Right atrium auricular region (tissue), 2 donors: ENCODE measurements around the gene CIP2A. TPM values are rescaled to one million over a fixed set of nuclear protein-coding genes. Genes with fewer than 3 reads are reported as not detected.

Experiments
- DNase-seq: peaks from one replicate; pipeline ENCODE4 v3.0.0-alpha.2; 2019; ENCODE audit warnings: low spot score
- H3K27ac ChIP-seq, 2 donors: fragments of 200-600 bp; sonication (generic); 1 replicate in 1 of 2; 2 replicates in 1 of 2; pipeline ENCODE4 v1.5.1; 2016 to 2019
- H3K27me3 ChIP-seq, 2 donors: fragments of 200-600 bp; sonication (generic); one replicate each; pipeline versions ENCODE4 v1.5.1 to v1.6.0; 2017 to 2019
- H3K36me3 ChIP-seq: fragments of 200-600 bp; sonication (generic); one replicate; pipeline ENCODE4 v1.5.1; 2016
- H3K4me1 ChIP-seq, 2 donors: fragments of 200-600 bp; sonication (generic); one replicate each; pipeline versions ENCODE4 v1.5.1 to v1.6.0; 2017 to 2019
- H3K4me3 ChIP-seq, 2 donors: fragments of 200-600 bp; sonication (generic); 1 replicate in 1 of 2; 2 replicates in 1 of 2; pipeline ENCODE4 v1.5.1; 2017 to 2019; ENCODE audit warnings: mild to moderate bottlenecking in 1 of 2, moderate library complexity in 1 of 2
- H3K9me3 ChIP-seq, 2 donors: fragments of 200-600 bp; sonication (generic); one replicate each; pipeline ENCODE4 v1.5.1; 2019
- total RNA-seq, 2 donors: library from RNA; depleted of rRNA; stranded (reverse); fragments of >200 nt; gene quantifications; one replicate each; pipeline ENCODE4 v1.1.0, GENCODE V29; 2016
- TF ChIP-seq, protein P1 (sequence below), 2 donors: fragments of 200-600 bp; sonication (generic); IDR thresholded peaks; one replicate each; pipeline ENCODE4 v1.5.1; 2019; ENCODE audit warnings: antibody characterized with exemption in 2 of 2

Gene CIP2A
- total RNA-seq, 2 donors from 2014 or later, result 0.83 to 2.9 TPM

DNA sequence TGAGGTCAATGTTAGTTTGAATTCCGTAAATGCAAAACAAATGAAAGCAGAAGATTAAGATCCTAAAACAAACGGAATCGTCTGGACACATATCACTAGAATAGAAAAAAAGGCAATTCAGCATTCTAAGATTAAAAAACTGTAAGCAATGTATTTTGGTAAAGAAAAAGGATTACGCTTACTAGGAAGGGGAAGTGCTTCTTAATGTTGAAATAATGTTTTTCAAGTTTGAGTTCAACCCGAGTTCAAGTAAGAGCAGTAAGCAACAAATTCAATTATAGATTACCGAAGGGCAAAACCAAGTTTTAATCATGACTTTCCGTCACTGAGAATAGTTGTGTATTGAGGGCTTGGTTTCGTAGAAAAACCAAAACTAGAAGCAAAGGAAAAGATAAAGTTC is 637 bp downstream of the CIP2A start:
- Histone ChIP-seq H3K27ac (peak overlapping the region in 1 of 2 donors; percentile 90), H3K27me3 (no peaks in the 10 kb centered on the region), H3K9me3 (no peaks in the 10 kb centered on the region), H3K4me1 (peaks cover 0 to 18% of the 10 kb centered on the region in 2 donors), H3K4me3 (peak overlapping the region; percentile 63 to 73), H3K36me3 (no peaks in the 10 kb centered on the region)
- no peak for DNase-seq
- TF ChIP-seq, protein P1, sequence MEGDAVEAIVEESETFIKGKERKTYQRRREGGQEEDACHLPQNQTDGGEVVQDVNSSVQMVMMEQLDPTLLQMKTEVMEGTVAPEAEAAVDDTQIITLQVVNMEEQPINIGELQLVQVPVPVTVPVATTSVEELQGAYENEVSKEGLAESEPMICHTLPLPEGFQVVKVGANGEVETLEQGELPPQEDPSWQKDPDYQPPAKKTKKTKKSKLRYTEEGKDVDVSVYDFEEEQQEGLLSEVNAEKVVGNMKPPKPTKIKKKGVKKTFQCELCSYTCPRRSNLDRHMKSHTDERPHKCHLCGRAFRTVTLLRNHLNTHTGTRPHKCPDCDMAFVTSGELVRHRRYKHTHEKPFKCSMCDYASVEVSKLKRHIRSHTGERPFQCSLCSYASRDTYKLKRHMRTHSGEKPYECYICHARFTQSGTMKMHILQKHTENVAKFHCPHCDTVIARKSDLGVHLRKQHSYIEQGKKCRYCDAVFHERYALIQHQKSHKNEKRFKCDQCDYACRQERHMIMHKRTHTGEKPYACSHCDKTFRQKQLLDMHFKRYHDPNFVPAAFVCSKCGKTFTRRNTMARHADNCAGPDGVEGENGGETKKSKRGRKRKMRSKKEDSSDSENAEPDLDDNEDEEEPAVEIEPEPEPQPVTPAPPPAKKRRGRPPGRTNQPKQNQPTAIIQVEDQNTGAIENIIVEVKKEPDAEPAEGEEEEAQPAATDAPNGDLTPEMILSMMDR (IDR thresholded peaks at IDR 0.05), result no peak

DNA sequence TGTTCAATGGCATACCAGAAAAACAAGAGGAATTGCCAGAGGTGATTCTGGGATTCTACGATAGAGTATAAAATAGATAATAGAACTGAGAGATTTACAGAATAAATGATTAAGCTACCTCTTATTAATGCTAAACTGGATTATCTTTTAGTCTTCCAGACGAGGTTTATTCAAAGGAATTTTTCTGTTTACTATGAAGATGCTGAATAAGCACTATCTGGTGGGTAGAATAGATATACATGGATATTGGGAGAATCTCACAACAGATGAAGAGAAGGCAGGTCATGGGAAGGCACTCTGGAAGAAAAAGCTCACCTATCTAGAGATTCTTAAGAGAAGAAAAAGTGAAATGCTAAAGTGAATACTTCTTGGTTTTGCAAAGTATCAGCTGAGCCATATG is 11.2 kb downstream of the CIP2A start:
- Histone ChIP-seq H3K4me3 (no peak overlapping the region), H3K36me3 (no peaks in the 10 kb centered on the region), H3K27me3 (no peaks in the 10 kb centered on the region), H3K4me1 (no peaks in the 10 kb centered on the region), H3K27ac (no peak overlapping the region), H3K9me3 (no peaks in the 10 kb centered on the region)
- TF ChIP-seq, protein P1 (IDR thresholded peaks at IDR 0.05), result no peak
- DNase-seq, result no peak

DNA sequence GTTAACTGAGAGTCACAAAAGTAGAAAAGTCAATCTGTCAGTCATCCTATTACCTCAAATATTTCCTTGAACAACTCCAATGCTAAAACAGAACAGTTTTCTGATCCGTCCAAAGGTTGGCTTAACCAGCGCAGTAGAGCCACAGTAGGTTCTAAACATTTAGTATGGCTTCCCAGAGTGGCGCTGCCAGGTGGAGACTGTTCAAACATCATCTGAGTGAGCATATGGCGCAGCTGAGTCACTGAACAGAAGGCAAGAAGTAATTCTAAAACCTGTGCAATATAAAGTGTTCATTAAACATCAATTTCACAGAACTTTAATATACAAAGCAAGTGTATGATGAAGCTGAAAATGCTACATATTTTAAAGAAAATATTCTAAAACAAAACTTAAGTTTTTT is 19.9 kb downstream of the CIP2A start:
- Histone ChIP-seq H3K9me3 (no peaks in the 10 kb centered on the region), H3K4me3 (no peak overlapping the region), H3K36me3 (no peaks in the 10 kb centered on the region), H3K27ac (no peak overlapping the region), H3K27me3 (no peaks in the 10 kb centered on the region), H3K4me1 (no peaks in the 10 kb centered on the region)
- DNase-seq, result no peak
- TF ChIP-seq, protein P1 (IDR thresholded peaks at IDR 0.05), result no peak

DNA sequence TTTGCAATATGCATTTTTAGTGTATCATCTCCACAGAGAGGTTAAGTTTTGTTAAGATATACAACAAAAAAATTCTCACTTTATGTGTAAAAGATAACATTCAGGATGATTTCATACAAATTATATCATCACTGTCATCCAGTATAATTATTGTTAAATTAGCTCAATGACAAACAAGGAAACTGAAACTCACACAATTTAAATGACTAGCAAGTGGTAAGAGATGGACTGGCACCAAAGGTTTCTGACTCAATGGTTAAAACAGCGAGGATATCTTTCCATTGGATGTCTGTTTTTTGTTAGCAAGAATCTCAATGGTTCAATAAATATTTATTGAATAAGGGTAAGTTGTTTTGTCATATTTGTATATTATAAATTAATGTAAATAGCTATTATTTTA is 22.6 kb downstream of the CIP2A start:
- H3K27ac ChIP-seq, result no peak overlapping the region
- no peak for DNase-seq
- H3K4me1 ChIP-seq, result no peaks in the 10 kb centered on the region
- TF ChIP-seq, protein P1 (IDR thresholded peaks at IDR 0.05), result no peak
- no peaks in the 10 kb centered on the region for H3K27me3 ChIP-seq
- H3K4me3 ChIP-seq, result no peak overlapping the region
- H3K9me3 ChIP-seq, result no peaks in the 10 kb centered on the region
- H3K36me3 ChIP-seq, result no peaks in the 10 kb centered on the region

DNA sequence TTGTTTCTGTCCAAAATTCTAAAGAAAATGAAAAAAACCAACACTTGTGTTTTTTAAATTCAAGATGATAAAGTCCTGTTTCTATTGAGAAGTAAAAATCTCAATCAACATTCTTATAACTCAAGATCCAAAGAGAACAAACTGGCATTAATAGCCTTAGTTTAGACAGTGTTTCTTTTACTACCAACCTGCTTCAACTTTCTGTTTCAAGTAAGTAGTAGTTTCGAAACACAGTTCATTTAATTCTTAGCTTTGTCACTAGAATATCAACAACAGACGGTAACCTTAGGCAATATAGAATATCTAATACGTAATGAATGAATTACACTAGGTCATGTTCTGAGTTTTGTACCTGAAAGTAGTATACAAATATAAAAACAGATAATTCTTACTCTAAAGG is 23.7 kb downstream of the CIP2A start:
- DNase-seq, result no peak
- Histone ChIP-seq H3K9me3 (no peaks in the 10 kb centered on the region), H3K4me3 (no peak overlapping the region), H3K4me1 (no peaks in the 10 kb centered on the region), H3K27me3 (no peaks in the 10 kb centered on the region), H3K27ac (no peak overlapping the region), H3K36me3 (no peaks in the 10 kb centered on the region)
- TF ChIP-seq, protein P1 (IDR thresholded peaks at IDR 0.05), result no peak

DNA sequence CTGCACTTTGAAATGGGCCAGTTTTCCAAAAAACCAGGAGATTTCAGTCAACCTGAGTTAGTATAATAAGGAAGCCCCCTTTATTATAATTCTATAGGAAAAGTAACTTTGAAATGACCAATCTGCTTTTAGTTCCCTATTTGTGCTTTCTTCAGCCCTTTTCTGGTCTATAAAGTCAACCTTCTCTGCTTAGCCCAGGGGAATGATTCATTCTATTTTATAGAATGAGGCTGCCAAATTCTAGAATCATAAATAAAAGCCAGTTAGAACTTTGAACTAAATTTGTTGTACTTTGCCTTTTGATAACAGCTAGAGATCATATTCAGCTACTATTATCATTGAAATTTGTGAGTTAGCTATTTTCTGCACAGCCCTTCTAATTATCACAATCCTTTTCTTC is 24.7 kb downstream of the CIP2A start:
- Histone ChIP-seq H3K4me3 (no peak overlapping the region), H3K9me3 (no peaks in the 10 kb centered on the region), H3K36me3 (no peaks in the 10 kb centered on the region), H3K27me3 (no peaks in the 10 kb centered on the region), H3K4me1 (no peaks in the 10 kb centered on the region), H3K27ac (no peak overlapping the region)
- TF ChIP-seq, protein P1 (IDR thresholded peaks at IDR 0.05), result no peak
- no peak for DNase-seq
